Loucy (cell line): ENCODE results near the gene SHC3.

Experiments used
- H2AFZ ChIP-seq: fragments of 200-600 bp; sonication (generic); 2 replicates; pipeline ENCODE4 v1.6.0; 2016; ENCODE audit warnings: antibody characterized with exemption, mild to moderate bottlenecking, low read length, moderate library complexity
- H3F3A ChIP-seq: fragments of 200-600 bp; 2 replicates; pipeline ENCODE4 v1.6.0; 2016; ENCODE audit warnings: antibody characterized with exemption, low read depth, mild to moderate bottlenecking
- H3K27me3 ChIP-seq: fragments of 200-600 bp; sonication (generic); 2 replicates; pipeline ENCODE4 v1.6.1; 2014; ENCODE audit warnings: low read length, mild to moderate bottlenecking; ENCODE audit not compliant: insufficient read depth, poor library complexity, severe bottlenecking
- H3K36me3 ChIP-seq: fragments of 200-600 bp; sonication (generic); 2 replicates; pipeline ENCODE4 v1.6.1; 2016; ENCODE audit warnings: low read length; ENCODE audit not compliant: insufficient read depth
- H3K4me1 ChIP-seq: fragments of 200-600 bp; sonication (generic); 2 replicates; pipeline ENCODE4 v1.5.1; 2014; ENCODE audit warnings: low read length, mild to moderate bottlenecking; ENCODE audit not compliant: insufficient read depth, poor library complexity, severe bottlenecking
- H3K4me2 ChIP-seq: fragments of 200-600 bp; sonication (generic); 2 replicates; pipeline ENCODE4 v1.6.0; 2014; ENCODE audit warnings: antibody characterized with exemption, low read length, low read depth, mild to moderate bottlenecking; ENCODE audit not compliant: poor library complexity, severe bottlenecking
- H3K4me3 ChIP-seq: fragments of 200-600 bp; sonication (generic); 2 replicates; pipeline ENCODE4 v1.5.1; 2014; ENCODE audit warnings: low read length, mild to moderate bottlenecking, mixed read lengths; ENCODE audit not compliant: poor library complexity, severe bottlenecking
- H3K79me2 ChIP-seq: fragments of 200-600 bp; sonication (generic); 2 replicates; pipeline ENCODE4 v1.6.1; 2014; ENCODE audit warnings: low read length; ENCODE audit not compliant: insufficient read depth
- H3K9ac ChIP-seq: fragments of 200-600 bp; sonication (generic); 2 replicates; pipeline ENCODE4 v1.6.0; 2014; ENCODE audit warnings: mild to moderate bottlenecking, low read depth, low read length, moderate library complexity; ENCODE audit not compliant: poor library complexity, severe bottlenecking
- H3K9me2 ChIP-seq: fragments of 200-600 bp; sonication (generic); replicated peaks from 2 replicates; pipeline ENCODE4 v1.6.1; 2016; ENCODE audit warnings: low read depth, low read length, mixed read lengths
- H3K9me3 ChIP-seq: fragments of 200-600 bp; sonication (generic); 2 replicates; pipeline ENCODE4 v1.6.1; 2014; ENCODE audit warnings: mild to moderate bottlenecking, antibody characterized with exemption, low read length, low read depth; ENCODE audit not compliant: insufficient read depth
- H4K20me1 ChIP-seq: fragments of 200-600 bp; sonication (generic); 2 replicates; pipeline ENCODE4 v1.6.0; 2014; ENCODE audit warnings: antibody characterized with exemption, low read length, mild to moderate bottlenecking; ENCODE audit not compliant: insufficient read depth, poor library complexity, severe bottlenecking
- CTCF ChIP-seq: fragments of 200-600 bp; sonication (generic); conservative IDR thresholded peaks from 2 replicates; pipeline ENCODE4 v1.5.1; 2014; ENCODE audit warnings: mild to moderate bottlenecking, antibody characterized with exemption, low read length
- EZH2phosphoT487 ChIP-seq: fragments of 200-600 bp; IDR thresholded peaks from 2 replicates; pipeline ENCODE4 v1.6.1; 2018; ENCODE audit warnings: antibody characterized with exemption, mild to moderate bottlenecking, moderate library complexity, borderline replicate concordance

The SHC3 gene

GRCh38 chr9:89048616-89049015 is 130.0 kb downstream of the SHC3 start:
- no peaks in the 10 kb centered on the region for H3K9me3 ChIP-seq
- TF ChIP-seq EZH2phosphoT487: no peak
- TF ChIP-seq CTCF: no peak
- H3F3A ChIP-seq: no peaks in the 10 kb centered on the region
- H3K79me2 ChIP-seq: no peaks in the 10 kb centered on the region
- H3K4me1 ChIP-seq: no peaks in the 10 kb centered on the region
- no peaks in the 10 kb centered on the region for H3K36me3 ChIP-seq
- H2AFZ ChIP-seq: no peak overlapping the region
- no peak overlapping the region for H3K4me3 ChIP-seq
- no peaks in the 10 kb centered on the region for H3K27me3 ChIP-seq
- H3K9me2 ChIP-seq: no peaks in the 10 kb centered on the region
- H3K4me2 ChIP-seq: no peak overlapping the region
- no peaks in the 10 kb centered on the region for H4K20me1 ChIP-seq
- H3K9ac ChIP-seq: no peak overlapping the region

- H3K4me2 ChIP-seq: no peak overlapping the region
- no peaks in the 10 kb centered on the region for H3K9me3 ChIP-seq
- H3K4me3 ChIP-seq: no peak overlapping the region
- no peaks in the 10 kb centered on the region for H4K20me1 ChIP-seq
- no peaks in the 10 kb centered on the region for H3K9me2 ChIP-seq
- no peaks in the 10 kb centered on the region for H3F3A ChIP-seq
- H3K36me3 ChIP-seq: no peaks in the 10 kb centered on the region
- H3K79me2 ChIP-seq: no peaks in the 10 kb centered on the region
- H3K4me1 ChIP-seq: no peaks in the 10 kb centered on the region
- no peak overlapping the region for H3K9ac ChIP-seq
- H3K27me3 ChIP-seq: no peaks in the 10 kb centered on the region
- TF ChIP-seq CTCF (no peak), EZH2phosphoT487 (no peak)
- H2AFZ ChIP-seq: no peak overlapping the region
Observed at GRCh38 chr9:89047667-89048066, 131.0 kb downstream of the SHC3 start.

- no peaks in the 10 kb centered on the region for H3K27me3 ChIP-seq
- no peak for TF ChIP-seq CTCF
- no peak for TF ChIP-seq EZH2phosphoT487
Observed at GRCh38 chr9:89046832-89047231, 131.8 kb downstream of the SHC3 start.

More at GRCh38 chr9:89046832-89047231, 131.8 kb downstream of the SHC3 start:
- no peaks in the 10 kb centered on the region for H3K9me2 ChIP-seq
- no peak overlapping the region for H3K4me2 ChIP-seq
- H3K9me3 ChIP-seq: no peaks in the 10 kb centered on the region
- no peaks in the 10 kb centered on the region for H3K79me2 ChIP-seq
- no peak overlapping the region for H3K4me3 ChIP-seq
- no peaks in the 10 kb centered on the region for H3F3A ChIP-seq
- H3K9ac ChIP-seq: no peak overlapping the region
- H4K20me1 ChIP-seq: no peaks in the 10 kb centered on the region
- H3K36me3 ChIP-seq: no peaks in the 10 kb centered on the region
- H2AFZ ChIP-seq: no peak overlapping the region
- no peaks in the 10 kb centered on the region for H3K4me1 ChIP-seq
